ENCODE results near the gene TMEM244. TPM values are rescaled to one million over a fixed set of nuclear protein-coding genes. Genes with fewer than 3 reads are reported as not detected.

The TMEM244 gene
- total and polyA plus RNA-seq, 11 donors: not detected

DNA sequence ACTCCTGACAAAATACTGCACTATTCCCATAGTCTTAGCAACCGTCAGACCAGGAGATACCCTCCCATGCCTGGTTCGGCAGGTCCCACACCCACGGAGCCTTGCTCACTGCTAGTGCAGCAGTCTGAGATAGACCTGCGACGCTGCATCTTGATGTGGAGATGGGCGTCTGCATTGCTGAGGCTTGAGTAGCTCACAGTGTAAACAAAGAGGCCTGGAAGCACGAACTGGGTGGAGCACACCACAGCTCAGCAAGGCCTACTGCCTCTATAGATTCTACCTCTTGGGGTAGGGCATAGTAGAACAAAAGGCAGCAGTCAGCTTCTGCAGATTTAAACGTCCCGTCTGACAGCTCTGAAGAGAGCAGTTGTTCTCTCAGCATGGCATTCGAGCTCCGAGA lies 25.4 kb downstream of the TMEM244 start:
- WGBS, 4 donors: 69 to 84% (median 78%) methylated on average over 5 to 11 of the region's 11 CpGs
- Histone ChIP-seq H3K4me3 (no peak overlapping the region), H3K4me1 (no peaks in the 10 kb centered on the region), H3K36me3 (no peaks in the 10 kb centered on the region), H3K27ac (no peak overlapping the region), H3K9me3 (peaks cover 0 to 8% (median 0%) of the 10 kb centered on the region in 12 donors), H3K27me3 (no peaks in the 10 kb centered on the region)
- TF ChIP-seq POLR2A (IDR thresholded peaks at IDR 0.05) (no peak), CTCF (IDR thresholded peaks at IDR 0.05) (no peak)
- intact Hi-C loops (cut with DNase I): no loop called here
- DNase-seq (no peak), ATAC-seq (no peak)

- intact Hi-C loops (cut with DNase I): no loop called here
- H3K36me3 ChIP-seq: no peaks in the 10 kb centered on the region
- no peaks in the 10 kb centered on the region for H3K4me1 ChIP-seq
- no peak for ATAC-seq
- H3K9me3 ChIP-seq: peaks cover 0 to 1% (median 0%) of the 10 kb centered on the region in 12 donors
- H3K27me3 ChIP-seq: no peaks in the 10 kb centered on the region
- TF ChIP-seq POLR2A (IDR thresholded peaks at IDR 0.05): no peak
- TF ChIP-seq CTCF (IDR thresholded peaks at IDR 0.05): no peak
- no peak overlapping the region for H3K4me3 ChIP-seq
- 82 to 95% (median 86%) methylated on average over 7 of the region's 7 CpGs for WGBS, 4 donors
- DNase-seq: no peak
- no peak overlapping the region for H3K27ac ChIP-seq
These were observed 28.8 kb downstream of the TMEM244 start for GRCh38 chr6:129832299-129832698.

GRCh38 chr6:129828229-129828628 lies 32.9 kb downstream of the TMEM244 start:
- Histone ChIP-seq H3K36me3 (no peaks in the 10 kb centered on the region), H3K4me1 (no peaks in the 10 kb centered on the region), H3K9me3 (no peaks in the 10 kb centered on the region), H3K27ac (no peak overlapping the region), H3K27me3 (no peaks in the 10 kb centered on the region), H3K4me3 (no peak overlapping the region)
- TF ChIP-seq POLR2A (IDR thresholded peaks at IDR 0.05) (no peak), CTCF (IDR thresholded peaks at IDR 0.05) (no peak)
- ATAC-seq (no peak), DNase-seq (no peak)
- intact Hi-C loops (cut with DNase I): no loop called here
- WGBS, 4 donors: 55 to 78% (median 75%) methylated on average over 3 of the region's 3 CpGs

GRCh38 chr6:129818251-129818650 lies 42.9 kb downstream of the TMEM244 start:
- no peak overlapping the region for H3K4me3 ChIP-seq
- H3K36me3 ChIP-seq: no peaks in the 10 kb centered on the region
- H3K9me3 ChIP-seq: no peaks in the 10 kb centered on the region
- 80 to 88% (median 83%) methylated on average over 2 of the region's 2 CpGs for WGBS, 4 donors
- H3K27ac ChIP-seq: no peak overlapping the region
- DNase-seq: no peak
- no peak for ATAC-seq
- no peaks in the 10 kb centered on the region for H3K4me1 ChIP-seq
- peaks cover 0 to 13% (median 0%) of the 10 kb centered on the region in 9 donors for H3K27me3 ChIP-seq
- intact Hi-C loops (cut with DNase I): no loop called here
- no peak for TF ChIP-seq POLR2A (IDR thresholded peaks at IDR 0.05)
- TF ChIP-seq CTCF (IDR thresholded peaks at IDR 0.05): no peak

Data from heart left ventricle (tissue), 16 donors.